ENCODE results near the gene EWSR1. TPM values are rescaled to one million over a fixed set of nuclear protein-coding genes. Genes with fewer than 3 reads are reported as not detected.
A peak's percentile ranks its signal among the peaks of the same experiment; 100 is the strongest.

EWSR1 gene
- total RNA-seq, 2 donors from 2014 or later: 231 to 319 TPM

GRCh38 chr22:29301716-29302401, 33.8 kb downstream of the EWSR1 start:
- ATAC-seq (replicated peaks): no peak
- Mint-ChIP-seq H3K4me3 (no peak overlapping the region), H3K36me3 (ENCODE audit: low read depth) (peaks cover 48% of the 10 kb centered on the region), H3K27ac (peak overlapping the region; percentile 49), H3K4me1 (peaks cover 7% of the 10 kb centered on the region), H3K27me3 (no peaks in the 10 kb centered on the region), H3K9me3 (no peaks in the 10 kb centered on the region)

GRCh38 chr22:29302402-29302680, 34.3 kb downstream of the EWSR1 start:
- Mint-ChIP-seq H3K4me1 (peaks cover 7% of the 10 kb centered on the region), H3K9me3 (no peaks in the 10 kb centered on the region), H3K27ac (no peak overlapping the region), H3K4me3 (no peak overlapping the region), H3K36me3 (ENCODE audit: low read depth) (peaks cover 43% of the 10 kb centered on the region), H3K27me3 (no peaks in the 10 kb centered on the region)
- ATAC-seq (replicated peaks): no peak

GRCh38 chr22:29302681-29303465, 34.8 kb downstream of the EWSR1 start:
- no peak overlapping the region for H3K27ac Mint-ChIP-seq
- peaks cover 7% of the 10 kb centered on the region for H3K4me1 Mint-ChIP-seq
- no peaks in the 10 kb centered on the region for H3K27me3 Mint-ChIP-seq
- H3K36me3 Mint-ChIP-seq (ENCODE audit: low read depth): peaks cover 38% of the 10 kb centered on the region
- H3K9me3 Mint-ChIP-seq: no peaks in the 10 kb centered on the region
- no peak overlapping the region for H3K4me3 Mint-ChIP-seq
- ATAC-seq (replicated peaks): no peak

- Mint-ChIP-seq H3K27me3 (no peaks in the 10 kb centered on the region), H3K9me3 (no peaks in the 10 kb centered on the region), H3K4me1 (peaks cover 6% of the 10 kb centered on the region), H3K36me3 (ENCODE audit: low read depth) (peaks cover 9% of the 10 kb centered on the region), H3K4me3 (peak overlapping the region; percentile 78), H3K27ac (no peak overlapping the region)
- no peak for ATAC-seq (replicated peaks)
These were observed 37.7 kb downstream of the EWSR1 start for GRCh38 chr22:29305836-29306174.

- peaks cover 4% of the 10 kb centered on the region for H3K36me3 Mint-ChIP-seq (ENCODE audit: low read depth)
- peaks cover under 1% of the 10 kb centered on the region for H3K4me1 Mint-ChIP-seq
- ATAC-seq (replicated peaks): peak; percentile 54
- H3K4me3 Mint-ChIP-seq: peak within 1 kb of the TSS; percentile 78
- H3K9me3 Mint-ChIP-seq: no peaks in the 10 kb centered on the region
- no peaks in the 10 kb centered on the region for H3K27me3 Mint-ChIP-seq
- peak within 1 kb of the TSS; percentile 41 for H3K27ac Mint-ChIP-seq
These were observed 38.2 kb downstream of the EWSR1 start, which contains the start of gene GAS2L1 for GRCh38 chr22:29306175-29306834. GAS2L1 (plus strand) TSS chr22:29306650; CDS start chr22:29308106, 1,456 bp downstream.

- peak overlapping the region; percentile 78 for H3K4me3 Mint-ChIP-seq
- peak; percentile 53 for ATAC-seq (replicated peaks)
- peak overlapping the region; percentile 41 for H3K27ac Mint-ChIP-seq
- H3K27me3 Mint-ChIP-seq: peaks cover under 1% of the 10 kb centered on the region
- H3K36me3 Mint-ChIP-seq (ENCODE audit: low read depth): no peaks in the 10 kb centered on the region
- H3K9me3 Mint-ChIP-seq: no peaks in the 10 kb centered on the region
- no peaks in the 10 kb centered on the region for H3K4me1 Mint-ChIP-seq
These were observed 38.9 kb downstream of the EWSR1 start for GRCh38 chr22:29306835-29307595.

- Mint-ChIP-seq H3K4me1 (no peaks in the 10 kb centered on the region), H3K27me3 (peaks cover 7% of the 10 kb centered on the region), H3K27ac (peak overlapping the region; percentile 41), H3K4me3 (peak overlapping the region; percentile 77), H3K9me3 (no peaks in the 10 kb centered on the region), H3K36me3 (ENCODE audit: low read depth) (no peaks in the 10 kb centered on the region)
- ATAC-seq (replicated peaks): no peak
These were observed 39.6 kb downstream of the EWSR1 start for GRCh38 chr22:29307596-29308147.

GRCh38 chr22:29308148-29308790, 40.2 kb downstream of the EWSR1 start:
- no peak overlapping the region for H3K27ac Mint-ChIP-seq
- peak overlapping the region; percentile 25 for H3K4me3 Mint-ChIP-seq
- H3K9me3 Mint-ChIP-seq: no peaks in the 10 kb centered on the region
- H3K4me1 Mint-ChIP-seq: no peaks in the 10 kb centered on the region
- ATAC-seq (replicated peaks): no peak
- no peaks in the 10 kb centered on the region for H3K36me3 Mint-ChIP-seq (ENCODE audit: low read depth)
- peaks cover 11% of the 10 kb centered on the region for H3K27me3 Mint-ChIP-seq

GRCh38 chr22:29308791-29309262, 40.8 kb downstream of the EWSR1 start:
- H3K36me3 Mint-ChIP-seq (ENCODE audit: low read depth): no peaks in the 10 kb centered on the region
- ATAC-seq (replicated peaks): peak; percentile 49
- H3K4me1 Mint-ChIP-seq: peaks cover 2% of the 10 kb centered on the region
- peaks cover 14% of the 10 kb centered on the region for H3K27me3 Mint-ChIP-seq
- no peaks in the 10 kb centered on the region for H3K9me3 Mint-ChIP-seq
- H3K4me3 Mint-ChIP-seq: peak overlapping the region; percentile 25
- no peak overlapping the region for H3K27ac Mint-ChIP-seq

- H3K36me3 Mint-ChIP-seq (ENCODE audit: low read depth): peaks cover 6% of the 10 kb centered on the region
- peaks cover 8% of the 10 kb centered on the region for H3K4me1 Mint-ChIP-seq
- ATAC-seq (replicated peaks): no peak
- peak overlapping the region; percentile 36 for H3K27ac Mint-ChIP-seq
- peaks cover 20% of the 10 kb centered on the region for H3K27me3 Mint-ChIP-seq
- H3K9me3 Mint-ChIP-seq: no peaks in the 10 kb centered on the region
- peak overlapping the region; percentile 25 for H3K4me3 Mint-ChIP-seq
These were observed 41.4 kb downstream of the EWSR1 start for GRCh38 chr22:29309332-29310064.

GRCh38 chr22:29310065-29310862, 42.2 kb downstream of the EWSR1 start:
- Mint-ChIP-seq H3K4me1 (peaks cover 10% of the 10 kb centered on the region), H3K27ac (peak overlapping the region; percentile 36), H3K27me3 (peaks cover 23% of the 10 kb centered on the region), H3K4me3 (peak overlapping the region; percentile 25), H3K36me3 (ENCODE audit: low read depth) (peaks cover 7% of the 10 kb centered on the region), H3K9me3 (no peaks in the 10 kb centered on the region)
- ATAC-seq (replicated peaks): no peak

GRCh38 chr22:29310863-29311339, 42.8 kb downstream of the EWSR1 start:
- Mint-ChIP-seq H3K27ac (no peak overlapping the region), H3K4me3 (peak overlapping the region; percentile 10), H3K9me3 (no peaks in the 10 kb centered on the region), H3K27me3 (peaks cover 23% of the 10 kb centered on the region), H3K4me1 (peaks cover 10% of the 10 kb centered on the region), H3K36me3 (ENCODE audit: low read depth) (peaks cover 7% of the 10 kb centered on the region)
- peak; percentile 75 for ATAC-seq (replicated peaks)

All from activated T-helper 17 cell treated with anti-CD3 and anti-CD28 coated beads, Interleukin-2, amount 50 U/mL, for 72 hours (primary cell).